Spleen (tissue), 11 donors: ENCODE data around the gene GUCY1A2. TPM values are rescaled to one million over a fixed set of nuclear protein-coding genes. Genes with fewer than 3 reads are reported as not detected.

Source experiments
- DNase-seq: peaks from one replicate; pipeline ENCODE4 v3.0.0-alpha.2; 2020
- H3K27ac ChIP-seq, 8 donors: fragments of 200-600 bp; sonication (generic) in 7 of 8; 1 replicate in 4 of 8; 2 replicates in 4 of 8; pipeline versions ENCODE4 v1.5.0 to v1.8.0; 2016 to 2021; ENCODE audit warnings: inconsistent platforms in 4 of 8, mild to moderate bottlenecking in 4 of 8, moderate library complexity in 1 of 8
- H3K27me3 ChIP-seq, 7 donors: fragments of 200-600 bp; sonication (generic) in 6 of 7; replicated peaks in 1 of 7; 1 replicate in 4 of 7; 2 replicates in 3 of 7; pipeline versions ENCODE4 v1.5.0 to v1.8.0; 2016 to 2021; ENCODE audit warnings: inconsistent platforms in 3 of 7, mild to moderate bottlenecking in 1 of 7
- H3K36me3 ChIP-seq, 6 donors: fragments of 200-600 bp; sonication (generic) in 5 of 6; 1 replicate in 4 of 6; 2 replicates in 2 of 6; pipeline versions ENCODE4 v1.5.0 to v1.8.0; 2016 to 2021; ENCODE audit warnings: inconsistent platforms in 2 of 6
- H3K4me1 ChIP-seq, 6 donors: fragments of 200-600 bp; sonication (generic) in 5 of 6; 1 replicate in 3 of 6; 2 replicates in 3 of 6; pipeline versions ENCODE4 v1.5.0 to v1.8.0; 2016 to 2021; ENCODE audit warnings: inconsistent platforms in 3 of 6
- H3K4me3 ChIP-seq, 8 donors: fragments of 200-600 bp; sonication (generic) in 7 of 8; 1 replicate in 4 of 8; 2 replicates in 4 of 8; pipeline versions ENCODE4 v1.5.0 to v1.8.0; 2016 to 2021; ENCODE audit warnings: inconsistent platforms in 4 of 8, mild to moderate bottlenecking in 4 of 8, moderate library complexity in 2 of 8
- H3K9me3 ChIP-seq, 8 donors: fragments of 200-600 bp; sonication (generic) in 7 of 8; 1 replicate in 4 of 8; 2 replicates in 4 of 8; pipeline versions ENCODE4 v1.5.0 to v1.8.0; 2016 to 2021; ENCODE audit warnings: inconsistent platforms in 4 of 8
- CTCF ChIP-seq, 11 experiments: fragments of 200-600 bp in 7 of 11; fragments of 450-650 bp in 4 of 11; sonication (generic) in 4 of 11; IDR thresholded peaks in 8 of 11; conservative IDR thresholded peaks in 3 of 11; 1 replicate in 7 of 11; 2 replicates in 4 of 11; pipeline versions ENCODE4 v1.4.0 to v1.8.0; 2016 to 2021; ENCODE audit warnings: antibody characterized with exemption in 11 of 11, inconsistent platforms in 4 of 11, mild to moderate bottlenecking in 1 of 11
- POLR2A ChIP-seq, 3 donors: fragments of 450-650 bp; IDR thresholded peaks; one replicate each; pipeline ENCODE4 v1.5.1; 2017; ENCODE audit warnings: antibody characterized with exemption in 3 of 3, mild to moderate bottlenecking in 1 of 3
- POLR2AphosphoS5 ChIP-seq, 3 donors: sonication (generic); formaldehyde crosslinking; IDR thresholded peaks; one replicate each; pipeline ENCODE4 v1.5.1; 2017; ENCODE audit warnings: antibody characterized with exemption in 3 of 3
- WGBS, 5 donors: extraction: QIAGEN DNeasy Blood & Tissue Kit in 3 of 5; methylation state at CpG; one replicate each; pipeline versions ENCODE4 v1.1.5 to v1.1.7; 2013 to 2018; 5-methylcytosine and 5-hydroxymethylcytosine counted together
- intact Hi-C: fragments of 100-400 bp; cut with DNase I; formaldehyde crosslinking; loops from one replicate; pipeline ENCODE4 v1.15.0; 2023; ENCODE audit warnings: low total_unique reads
- polyA plus RNA-seq, 3 donors: library from polyadenylated mRNA; stranded (reverse); fragments of 200-250 nt; gene quantifications; one replicate each; pipeline ENCODE4 v1.2.1, GENCODE V29; 2013
- total RNA-seq, 7 donors: library from RNA; depleted of rRNA in 3 of 7; stranded (reverse); fragments of >200 nt in 3 of 7; fragmentation: NEBNext Ultra II Directional in 4 of 7; extraction: Animal tissue kit (Norgen Biotek cat#: 25700) in 4 of 7; gene quantifications; one replicate each; pipeline versions ENCODE4 v1.1.0 to v1.2.1, GENCODE V29; 2016 to 2021
- donor health status: healthy with polysubstance abuse.
- donor health status: DM: no; HTN: no; CAD: no; lungs with moderate emphysema.
- donor health status: DM: no; HTN: no; CAD: no.
- donor health status: Bipolar disorder and iron deficiency.
- donor health status: healthy.
- donor health status: DM: no; HTN: no; CAD: no.
- donor health status: DM: yes; HTN: yes; CAD: no.

The GUCY1A2 gene
- total and polyA plus RNA-seq, 10 donors: 0.32 to 64.0 (median 17.6) TPM

GRCh38 chr11:106691807-106692365 is 326.4 kb downstream of the GUCY1A2 start:
- no peaks in the 10 kb centered on the region for H3K27me3 ChIP-seq
- H3K4me1 ChIP-seq: no peaks in the 10 kb centered on the region
- H3K9me3 ChIP-seq: peaks cover 0 to 7% (median 0%) of the 10 kb centered on the region in 8 donors
- intact Hi-C loops: no loop called here
- no peak overlapping the region for H3K27ac ChIP-seq
- DNase-seq: no peak
- no peaks in the 10 kb centered on the region for H3K36me3 ChIP-seq
- no peak overlapping the region for H3K4me3 ChIP-seq
- TF ChIP-seq POLR2A (IDR thresholded peaks at IDR 0.05) (no peak), CTCF (IDR thresholded peaks at IDR 0.05 in 8 of 11, conservative IDR thresholded peaks at IDR 0.05 in 3 of 11) (no peak), POLR2AphosphoS5 (IDR thresholded peaks at IDR 0.05) (no peak)

- peaks cover 0 to 7% (median 0%) of the 10 kb centered on the region in 8 donors for H3K9me3 ChIP-seq
- TF ChIP-seq CTCF (IDR thresholded peaks at IDR 0.05 in 8 of 11, conservative IDR thresholded peaks at IDR 0.05 in 3 of 11): no peak
- no peak for TF ChIP-seq POLR2AphosphoS5 (IDR thresholded peaks at IDR 0.05)
- TF ChIP-seq POLR2A (IDR thresholded peaks at IDR 0.05): no peak
- WGBS, 5 donors: 80 to 89% (median 86%) methylated on average over 1 of the region's 1 CpG
- no peaks in the 10 kb centered on the region for H3K36me3 ChIP-seq
- no peak for DNase-seq
- H3K27me3 ChIP-seq: no peaks in the 10 kb centered on the region
- no peaks in the 10 kb centered on the region for H3K4me1 ChIP-seq
- H3K27ac ChIP-seq: no peak overlapping the region
- H3K4me3 ChIP-seq: no peak overlapping the region
- intact Hi-C loops: no loop called here
These were observed 327.4 kb downstream of the GUCY1A2 start for GRCh38 chr11:106690923-106691322.

GRCh38 chr11:106684944-106685343 is 333.3 kb downstream of the GUCY1A2 start:
- H3K27ac ChIP-seq: no peak overlapping the region
- no peaks in the 10 kb centered on the region for H3K27me3 ChIP-seq
- no peak for DNase-seq
- no peak overlapping the region for H3K4me3 ChIP-seq
- no peaks in the 10 kb centered on the region for H3K36me3 ChIP-seq
- H3K4me1 ChIP-seq: no peaks in the 10 kb centered on the region
- 81 to 92% (median 86%) methylated on average over 3 of the region's 3 CpGs for WGBS, 5 donors
- TF ChIP-seq CTCF (IDR thresholded peaks at IDR 0.05 in 8 of 11, conservative IDR thresholded peaks at IDR 0.05 in 3 of 11) (no peak), POLR2A (IDR thresholded peaks at IDR 0.05) (no peak), POLR2AphosphoS5 (IDR thresholded peaks at IDR 0.05) (no peak)
- intact Hi-C loops: no loop called here
- peaks cover 0 to 6% (median 0%) of the 10 kb centered on the region in 8 donors for H3K9me3 ChIP-seq

- H3K4me3 ChIP-seq: no peak overlapping the region
- H3K9me3 ChIP-seq: no peaks in the 10 kb centered on the region
- DNase-seq: no peak
- H3K36me3 ChIP-seq: no peaks in the 10 kb centered on the region
- 65 to 79% (median 69%) methylated on average over 3 of the region's 3 CpGs for WGBS, 5 donors
- intact Hi-C loops: no loop called here
- no peak overlapping the region for H3K27ac ChIP-seq
- H3K4me1 ChIP-seq: no peaks in the 10 kb centered on the region
- TF ChIP-seq POLR2A (IDR thresholded peaks at IDR 0.05) (no peak), CTCF (IDR thresholded peaks at IDR 0.05 in 8 of 11, conservative IDR thresholded peaks at IDR 0.05 in 3 of 11) (no peak), POLR2AphosphoS5 (IDR thresholded peaks at IDR 0.05) (no peak)
- no peaks in the 10 kb centered on the region for H3K27me3 ChIP-seq
These were observed 334.8 kb downstream of the GUCY1A2 start for GRCh38 chr11:106683435-106683834.
